DOHH2 (cell line): ENCODE measurements around the gene RALGAPA2.

Experiments
- CTCF ChIP-seq: fragments of 200-600 bp; sonication (generic); IDR thresholded peaks from one replicate; pipeline ENCODE4 v1.5.1; 2014; ENCODE audit warnings: antibody characterized with exemption, mild to moderate bottlenecking, low read depth, low read length; ENCODE audit not compliant: poor library complexity, severe bottlenecking
- EZH2phosphoT487 ChIP-seq: fragments of 200-600 bp; sonication (generic); IDR thresholded peaks from 2 replicates; pipeline ENCODE4 v1.6.1; 2017; ENCODE audit warnings: borderline replicate concordance, mild to moderate bottlenecking, antibody characterized with exemption, low read length, moderate library complexity, mixed read lengths

- no peak for TF ChIP-seq CTCF
- TF ChIP-seq EZH2phosphoT487 = no peak
Observed at GRCh38 chr20:20614391-20614790, 98.1 kb downstream of the RALGAPA2 start.
